Stimulated activated CD4-positive, alpha-beta T cell treated with anti-CD3 and anti-CD28 coated beads, Interleukin-4, amount 100 ng/mL, for 24 hours (primary cell): ENCODE measurements around the gene SHISAL2A.
A peak's percentile ranks its signal among the peaks of the same experiment; 100 is the strongest.

Experiments
- DNase-seq: peaks from one replicate; pipeline ENCODE4 v3.0.0-alpha.2; 2020

Gene SHISAL2A

DNA sequence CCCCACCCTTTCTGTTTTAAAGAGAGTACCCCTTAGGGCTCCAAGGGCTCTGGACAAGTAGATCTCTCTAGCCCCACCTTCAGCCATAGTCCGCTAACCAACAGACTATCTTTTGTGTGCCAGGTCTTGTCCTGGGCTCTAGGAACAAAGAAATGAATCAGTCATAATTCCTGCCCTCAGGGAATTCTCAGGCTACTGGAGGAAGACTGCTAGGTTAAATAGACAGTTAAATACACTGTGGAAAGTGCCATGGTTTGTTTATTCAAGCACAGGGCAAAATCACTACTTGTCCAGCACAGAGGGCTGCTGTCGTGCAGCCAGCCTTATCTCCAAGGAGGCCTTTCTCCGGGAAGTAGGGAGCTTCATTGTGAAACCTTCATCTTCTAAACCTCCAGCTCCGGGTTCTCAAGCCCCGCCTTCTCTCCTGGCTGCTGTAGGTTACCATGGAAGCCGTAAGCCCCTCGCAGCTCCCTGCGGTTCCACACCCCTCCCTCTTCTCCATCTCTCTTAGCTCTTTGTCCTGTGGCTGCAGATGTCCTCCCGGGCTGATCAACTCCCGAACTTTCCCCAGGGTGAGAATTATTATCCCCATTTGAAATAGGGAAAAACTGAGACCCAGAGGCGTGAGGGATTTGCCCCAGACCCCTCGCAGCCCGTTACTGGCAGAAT, 29.8 kb downstream of the SHISAL2A start:
- no peak for DNase-seq

DNA sequence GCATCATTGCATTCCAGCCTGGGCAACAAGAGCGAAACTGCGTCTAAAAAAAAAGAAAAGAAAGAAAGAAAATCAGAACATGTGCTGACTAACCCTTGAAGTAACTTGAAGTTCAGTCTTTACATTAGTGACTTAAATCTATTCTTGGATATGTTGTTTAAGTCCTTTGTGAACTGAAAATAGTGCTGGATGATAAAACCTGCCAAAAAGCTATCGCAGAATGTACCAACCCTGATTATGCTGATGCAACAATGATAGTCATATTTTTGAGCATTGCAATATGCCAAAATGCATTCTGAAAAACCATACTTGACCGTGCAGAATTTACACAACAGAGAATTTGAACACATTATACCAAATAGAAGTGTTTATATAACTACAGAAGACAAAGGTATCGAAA, 30.7 kb downstream of the SHISAL2A start:
- DNase-seq, result no peak

GRCh38 chr1:52665006-52665941, 32.3 kb downstream of the SHISAL2A start:
- no peak for DNase-seq

DNA sequence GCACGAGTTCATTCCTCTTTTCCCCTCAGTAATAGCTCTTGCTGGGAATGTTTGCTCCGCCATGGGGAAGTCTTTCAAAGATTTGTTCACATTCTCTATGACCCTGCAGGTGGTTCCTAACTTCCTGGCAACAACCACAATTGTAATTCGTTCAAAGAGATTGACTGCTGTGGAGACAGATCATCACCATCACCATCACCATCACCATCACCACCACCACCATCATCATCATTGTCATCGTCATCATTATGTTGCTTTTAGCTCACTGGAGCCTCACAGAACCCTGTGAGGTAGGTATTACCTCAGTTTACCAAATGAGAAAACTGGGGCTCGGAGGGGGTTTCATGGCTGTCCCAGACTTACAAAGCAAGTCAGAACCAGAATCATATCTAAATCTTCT, 34.3 kb downstream of the SHISAL2A start:
- no peak for DNase-seq

GRCh38 chr1:52667984-52668383, 35.0 kb downstream of the SHISAL2A start:
- no peak for DNase-seq

- DNase-seq, result no peak
Measured at GRCh38 chr1:52668711-52669110, 35.7 kb downstream of the SHISAL2A start.

DNA sequence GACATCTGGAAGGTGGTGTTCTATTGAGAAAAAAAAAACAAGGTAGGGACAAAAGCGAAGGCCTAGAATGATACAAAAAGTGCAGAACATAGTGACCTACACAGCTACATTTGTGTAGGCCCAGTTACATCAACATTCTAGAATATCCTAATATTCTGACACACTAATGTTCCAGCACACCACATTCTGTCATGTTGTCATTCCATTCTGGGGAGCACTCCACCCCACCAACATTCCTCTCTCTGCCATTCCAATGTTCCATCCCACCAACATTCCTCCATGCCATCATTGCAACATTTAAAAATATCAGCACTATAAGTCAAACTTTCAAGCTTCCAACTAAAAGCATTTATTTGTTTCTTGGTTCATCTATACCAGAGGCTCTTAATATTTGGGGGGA, 36.7 kb downstream of the SHISAL2A start:
- DNase-seq, result no peak

DNA sequence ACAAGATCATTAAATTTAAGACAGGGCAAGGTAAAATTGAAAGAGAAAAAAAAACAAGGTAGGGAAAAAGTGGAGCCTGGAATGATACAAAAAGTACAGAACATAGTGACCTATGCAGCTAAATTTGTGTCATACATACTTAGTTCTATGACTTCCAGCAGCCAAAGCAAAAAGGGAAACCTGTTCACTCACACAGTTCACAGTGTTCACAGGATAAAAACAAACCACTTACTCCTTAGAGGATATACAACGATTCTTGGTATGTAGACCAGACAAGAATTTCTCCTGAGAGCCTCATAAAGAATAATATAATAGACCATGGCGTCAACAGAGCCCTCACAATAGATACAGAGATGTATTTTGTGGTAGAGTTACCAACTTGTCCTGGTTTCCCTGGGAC, 37.6 kb downstream of the SHISAL2A start:
- DNase-seq, result no peak

GRCh38 chr1:52672946-52673345, 40.0 kb downstream of the SHISAL2A start:
- DNase-seq, result no peak

DNA sequence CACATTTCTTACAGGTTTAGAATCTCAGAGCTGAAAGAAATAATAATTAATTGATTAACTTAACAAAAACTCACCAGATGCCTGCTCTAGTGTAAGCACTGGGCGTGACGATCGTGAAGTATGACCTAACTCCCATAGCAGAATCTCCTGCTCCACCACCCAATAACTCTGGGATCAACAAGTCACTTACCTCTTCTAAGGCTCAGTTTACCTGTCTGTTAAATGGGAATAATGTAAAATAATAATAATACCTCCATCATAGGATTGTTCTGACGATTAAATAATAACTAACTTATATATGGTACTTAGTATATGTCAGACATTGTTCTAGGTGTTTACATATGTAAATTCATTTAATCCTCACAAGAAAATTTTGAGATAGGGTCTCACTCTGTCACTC, 40.5 kb downstream of the SHISAL2A start:
- no peak for DNase-seq

DNA sequence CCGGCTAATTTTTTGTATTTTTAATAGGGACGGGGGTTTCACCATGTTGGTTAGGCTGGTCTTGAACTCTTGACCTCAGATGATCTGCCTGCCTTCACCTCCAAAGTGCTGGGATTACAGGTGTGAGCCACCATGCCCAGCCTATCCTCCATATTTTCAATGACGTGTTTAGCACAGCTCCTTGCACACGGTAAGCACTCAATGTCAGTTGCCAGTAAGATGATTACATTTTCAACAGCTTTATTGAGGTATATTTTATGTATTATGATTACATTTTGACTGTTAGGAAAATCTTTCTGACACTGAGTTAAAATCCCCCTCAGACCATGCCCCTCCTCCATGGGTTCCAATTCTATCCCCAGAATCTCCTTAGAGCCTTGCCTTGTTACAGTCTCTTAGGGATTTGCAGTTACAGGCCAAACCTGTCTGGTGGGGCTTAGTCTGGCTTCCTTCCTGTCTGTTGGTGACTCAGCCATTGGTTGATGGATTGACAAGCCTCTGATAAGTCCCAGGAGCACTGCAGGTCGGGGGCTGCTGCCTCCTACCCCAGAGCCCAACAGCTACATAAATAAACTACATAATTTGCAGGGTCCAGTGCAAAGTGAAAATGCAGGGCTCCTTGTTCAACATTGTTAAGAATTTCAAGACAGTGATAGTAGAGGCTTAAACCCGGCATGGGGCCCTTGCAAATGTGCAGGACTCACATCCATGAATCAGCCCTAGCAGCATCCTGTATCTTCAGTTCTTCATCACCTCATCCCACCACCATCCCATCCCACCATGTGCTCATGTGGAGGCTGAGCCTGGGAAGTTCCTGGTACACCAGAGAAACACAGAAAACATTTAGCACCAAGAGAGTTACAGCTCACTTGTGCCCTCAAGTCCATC, 41.8 kb downstream of the SHISAL2A start:
- no peak for DNase-seq

- DNase-seq, result no peak
Measured at GRCh38 chr1:52676249-52676903, 43.4 kb downstream of the SHISAL2A start.

DNA sequence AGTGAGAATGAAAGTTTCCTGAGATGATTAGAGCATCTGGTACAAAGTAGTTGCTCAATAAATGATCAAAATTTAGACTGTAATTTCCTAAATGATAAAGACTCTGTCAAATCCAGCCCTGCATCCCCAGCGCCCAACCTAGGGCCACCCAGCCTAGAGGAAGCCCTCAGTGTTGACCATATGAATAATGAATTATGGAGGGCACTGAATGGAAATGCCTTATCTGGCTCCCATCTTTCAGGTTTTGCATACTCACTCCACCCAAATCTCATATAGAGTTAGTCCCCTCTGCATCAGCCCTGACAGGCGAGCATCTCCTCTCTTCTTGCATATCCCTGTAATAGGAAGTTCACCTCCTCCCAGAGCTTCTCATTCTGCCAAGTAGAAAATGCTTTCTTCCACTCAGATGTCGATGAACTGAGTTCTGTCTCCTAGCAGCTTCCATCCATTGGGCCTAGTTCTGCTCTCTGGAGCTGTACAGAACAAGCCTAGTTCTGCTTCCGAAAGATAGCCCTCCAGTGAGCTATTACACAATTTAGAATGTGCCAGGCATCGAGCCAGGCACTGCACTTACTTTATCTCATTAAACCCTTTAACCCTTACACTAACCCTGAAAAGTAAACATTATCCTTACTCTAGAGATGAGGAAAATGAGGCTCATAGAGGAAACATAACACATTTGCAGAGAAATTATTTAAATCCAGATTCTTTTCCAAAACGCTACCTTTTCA, 44.3 kb downstream of the SHISAL2A start:
- no peak for DNase-seq

DNA sequence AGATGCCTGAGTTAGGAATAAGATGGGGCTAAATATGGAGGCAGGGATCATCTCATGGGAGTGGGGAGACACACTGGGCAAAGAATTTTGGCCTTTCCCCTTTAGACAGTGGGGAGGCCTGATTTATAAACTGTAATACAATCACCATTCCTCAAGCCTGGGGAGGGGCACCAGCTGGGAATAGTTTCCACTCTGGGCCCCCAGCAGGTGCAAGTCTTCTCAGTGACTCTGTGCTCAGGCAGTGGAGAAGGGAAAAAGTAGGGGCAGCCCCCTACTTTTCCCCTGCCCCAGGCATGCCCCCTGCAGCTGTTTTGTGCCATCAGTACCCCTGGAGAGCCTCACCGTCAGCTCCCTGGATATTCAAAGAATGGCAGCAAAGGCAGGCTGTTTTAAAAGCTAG, 46.1 kb downstream of the SHISAL2A start:
- no peak for DNase-seq

DNA sequence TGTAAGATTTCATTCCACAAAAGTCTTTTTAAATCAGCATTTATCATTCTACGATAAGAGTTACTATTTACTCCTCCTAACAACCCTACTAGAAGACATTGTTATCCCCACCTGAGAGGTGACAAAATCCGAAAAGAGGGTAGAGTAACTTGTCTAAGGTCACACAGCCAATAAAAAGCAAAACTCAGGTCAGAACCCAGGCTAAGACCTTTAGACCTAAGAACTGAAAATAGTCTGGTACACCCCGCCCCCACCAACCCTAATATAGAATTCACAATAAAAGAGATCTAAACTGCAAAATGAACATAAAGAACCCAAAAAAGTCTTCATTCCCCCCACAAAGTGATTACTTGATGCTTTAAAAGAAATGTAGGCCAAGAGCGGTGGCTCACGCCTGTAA, 46.5 kb downstream of the SHISAL2A start:
- no peak for DNase-seq

DNA sequence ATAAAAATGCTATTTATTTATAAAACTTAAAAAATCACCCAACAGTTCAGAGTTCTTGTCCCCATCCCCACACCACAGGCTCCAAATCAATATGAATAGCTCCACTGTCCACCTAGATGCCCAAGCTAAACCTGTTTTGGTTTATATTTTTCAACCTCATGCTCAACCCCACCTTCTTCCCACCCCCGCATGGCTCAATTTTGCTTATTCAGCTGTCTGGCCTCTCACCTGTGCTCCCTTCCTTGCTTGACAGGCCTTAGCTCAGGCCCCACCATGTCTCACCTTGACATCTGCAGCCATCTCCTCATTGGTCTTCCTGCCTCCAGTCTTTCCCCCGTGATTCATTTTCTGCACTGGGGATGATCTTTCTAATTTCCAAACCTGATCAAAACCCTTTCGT, 47.4 kb downstream of the SHISAL2A start:
- no peak for DNase-seq

DNA sequence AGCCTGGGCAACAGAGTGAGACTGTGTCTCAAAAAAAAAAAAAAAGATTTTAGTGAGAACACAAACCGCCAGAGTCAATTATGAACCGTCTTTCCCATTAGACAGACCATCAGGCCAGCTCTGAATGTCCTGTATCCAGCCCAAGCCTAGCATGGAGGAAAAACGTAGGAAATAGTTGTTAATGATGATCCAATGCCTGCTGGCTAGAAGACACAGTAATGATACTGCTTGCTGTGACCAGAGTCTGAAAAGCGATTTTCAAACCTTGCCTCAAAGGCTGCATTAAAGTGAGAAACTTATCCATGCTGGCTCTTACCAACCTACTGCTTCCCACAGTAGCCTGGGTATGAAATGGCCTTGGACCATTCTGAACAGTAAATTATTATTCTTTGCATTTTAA, 48.2 kb downstream of the SHISAL2A start:
- no peak for DNase-seq

- no peak for DNase-seq
Measured at GRCh38 chr1:52683367-52683940, 50.5 kb downstream of the SHISAL2A start.

DNA sequence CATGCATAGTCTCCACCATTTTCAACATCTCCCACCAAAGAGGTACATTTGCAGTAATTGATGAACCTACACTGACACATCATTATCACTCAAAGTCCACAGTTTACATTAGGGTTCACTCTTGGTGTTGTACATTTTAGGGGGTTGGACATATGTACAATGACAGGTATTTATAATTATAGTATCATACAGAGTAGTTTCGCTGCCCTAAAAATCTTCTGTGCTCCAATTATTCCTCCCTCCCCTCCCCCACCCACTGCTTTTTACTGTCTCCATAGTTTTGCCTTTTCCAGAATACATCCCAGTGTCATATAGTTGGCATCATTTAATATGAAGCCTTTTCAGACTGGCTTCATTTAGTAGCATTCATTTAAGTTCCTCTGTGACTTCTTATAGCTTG, 51.6 kb downstream of the SHISAL2A start:
- DNase-seq, result no peak

DNA sequence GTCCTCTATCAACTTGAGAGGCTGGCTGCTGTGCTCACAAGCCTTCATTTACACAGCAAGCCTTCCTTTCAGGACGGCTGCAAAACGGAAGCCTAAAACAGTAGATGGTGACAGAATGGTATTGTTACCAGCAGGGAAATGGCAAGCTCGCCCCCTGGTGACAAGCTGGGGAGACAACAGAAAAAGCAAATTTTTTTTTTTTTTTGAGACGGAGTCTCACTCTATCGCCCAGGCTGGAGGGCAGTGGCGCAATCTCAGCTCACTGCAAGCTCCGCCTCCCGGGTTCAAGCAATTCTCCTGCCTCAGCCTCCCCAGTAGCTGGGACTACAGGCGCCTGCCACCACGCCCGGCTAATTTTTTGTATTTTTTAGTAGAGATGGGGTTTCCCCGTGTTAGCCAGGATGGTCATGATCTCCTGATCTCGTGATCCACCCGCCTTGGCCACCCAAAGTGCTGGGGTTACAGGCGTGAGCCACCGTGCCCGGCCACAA, 53.3 kb downstream of the SHISAL2A start:
- DNase-seq, result peak; percentile 77

- no peak for DNase-seq
Measured at GRCh38 chr1:52686830-52687229, 53.9 kb downstream of the SHISAL2A start.

GRCh38 chr1:52691821-52692220, 58.9 kb downstream of the SHISAL2A start:
- DNase-seq, result no peak
